Omental fat pad (tissue), 4 donors: Measurements from ENCODE around the gene PTPN5. TPM values are rescaled to one million over a fixed set of nuclear protein-coding genes. Genes with fewer than 3 reads are reported as not detected.

ENCODE experiments used
- ATAC-seq: fragments of 150-250 bp; one replicate; pipeline ENCODE4 v1.9.1; 2016; ENCODE audit warnings: mild to moderate bottlenecking, moderate library complexity; ENCODE audit not compliant: low FRiP score
- DNase-seq: peaks from one replicate; pipeline ENCODE4 v3.0.0-alpha.2; 2019; ENCODE audit warnings: low spot score
- total RNA-seq, 4 donors: library from RNA; depleted of rRNA; stranded (reverse); fragments of >200 nt; gene quantifications; one replicate each; pipeline ENCODE4 v1.1.0, GENCODE V29; 2016
- TF ChIP-seq, protein P1 (sequence below), 3 donors: fragments of 450-650 bp; IDR thresholded peaks; one replicate each; pipeline ENCODE4 v1.5.1; 2016 to 2017; ENCODE audit warnings: antibody characterized with exemption in 3 of 3, mild to moderate bottlenecking in 3 of 3, moderate library complexity in 2 of 3

Gene PTPN5
- total RNA-seq, 4 donors from 2014 or later, result 0.28 to 4.7 (median 1.5) TPM

DNA sequence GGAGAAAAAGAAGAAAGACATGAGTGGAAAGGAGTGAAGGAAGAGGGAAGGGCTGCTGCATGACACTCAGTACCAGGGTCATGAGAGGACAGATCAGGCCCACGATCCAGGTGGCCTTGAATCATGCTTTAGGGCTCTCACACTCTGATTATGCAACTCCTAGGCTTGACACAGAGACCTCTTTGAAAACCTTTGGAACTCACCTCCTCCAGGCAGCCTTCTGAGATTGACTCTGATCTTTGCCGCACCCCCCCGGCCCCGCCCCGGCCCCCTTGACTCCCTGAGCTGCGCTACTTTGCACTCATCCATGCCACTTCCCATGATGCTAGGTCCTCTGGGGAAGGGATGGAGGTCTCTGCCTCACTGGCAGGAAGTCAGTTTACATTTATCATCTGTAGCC is 10.7 kb downstream of the PTPN5 start:
- TF ChIP-seq, protein P1, sequence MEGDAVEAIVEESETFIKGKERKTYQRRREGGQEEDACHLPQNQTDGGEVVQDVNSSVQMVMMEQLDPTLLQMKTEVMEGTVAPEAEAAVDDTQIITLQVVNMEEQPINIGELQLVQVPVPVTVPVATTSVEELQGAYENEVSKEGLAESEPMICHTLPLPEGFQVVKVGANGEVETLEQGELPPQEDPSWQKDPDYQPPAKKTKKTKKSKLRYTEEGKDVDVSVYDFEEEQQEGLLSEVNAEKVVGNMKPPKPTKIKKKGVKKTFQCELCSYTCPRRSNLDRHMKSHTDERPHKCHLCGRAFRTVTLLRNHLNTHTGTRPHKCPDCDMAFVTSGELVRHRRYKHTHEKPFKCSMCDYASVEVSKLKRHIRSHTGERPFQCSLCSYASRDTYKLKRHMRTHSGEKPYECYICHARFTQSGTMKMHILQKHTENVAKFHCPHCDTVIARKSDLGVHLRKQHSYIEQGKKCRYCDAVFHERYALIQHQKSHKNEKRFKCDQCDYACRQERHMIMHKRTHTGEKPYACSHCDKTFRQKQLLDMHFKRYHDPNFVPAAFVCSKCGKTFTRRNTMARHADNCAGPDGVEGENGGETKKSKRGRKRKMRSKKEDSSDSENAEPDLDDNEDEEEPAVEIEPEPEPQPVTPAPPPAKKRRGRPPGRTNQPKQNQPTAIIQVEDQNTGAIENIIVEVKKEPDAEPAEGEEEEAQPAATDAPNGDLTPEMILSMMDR (IDR thresholded peaks at IDR 0.05), result no peak
- DNase-seq (no peak), ATAC-seq (no peak)

GRCh38 chr11:18780329-18780728 is 11.3 kb downstream of the PTPN5 start:
- TF ChIP-seq, protein P1 (IDR thresholded peaks at IDR 0.05), result no peak
- DNase-seq, result no peak
- ATAC-seq, result no peak

GRCh38 chr11:18778468-18778867 is 13.1 kb downstream of the PTPN5 start:
- no peak for DNase-seq
- ATAC-seq, result no peak
- TF ChIP-seq, protein P1 (IDR thresholded peaks at IDR 0.05), result no peak

- TF ChIP-seq, protein P1 (IDR thresholded peaks at IDR 0.05), result no peak
- no peak for DNase-seq
- ATAC-seq, result no peak
Observed at GRCh38 chr11:18776324-18776723, 15.3 kb downstream of the PTPN5 start.

DNA sequence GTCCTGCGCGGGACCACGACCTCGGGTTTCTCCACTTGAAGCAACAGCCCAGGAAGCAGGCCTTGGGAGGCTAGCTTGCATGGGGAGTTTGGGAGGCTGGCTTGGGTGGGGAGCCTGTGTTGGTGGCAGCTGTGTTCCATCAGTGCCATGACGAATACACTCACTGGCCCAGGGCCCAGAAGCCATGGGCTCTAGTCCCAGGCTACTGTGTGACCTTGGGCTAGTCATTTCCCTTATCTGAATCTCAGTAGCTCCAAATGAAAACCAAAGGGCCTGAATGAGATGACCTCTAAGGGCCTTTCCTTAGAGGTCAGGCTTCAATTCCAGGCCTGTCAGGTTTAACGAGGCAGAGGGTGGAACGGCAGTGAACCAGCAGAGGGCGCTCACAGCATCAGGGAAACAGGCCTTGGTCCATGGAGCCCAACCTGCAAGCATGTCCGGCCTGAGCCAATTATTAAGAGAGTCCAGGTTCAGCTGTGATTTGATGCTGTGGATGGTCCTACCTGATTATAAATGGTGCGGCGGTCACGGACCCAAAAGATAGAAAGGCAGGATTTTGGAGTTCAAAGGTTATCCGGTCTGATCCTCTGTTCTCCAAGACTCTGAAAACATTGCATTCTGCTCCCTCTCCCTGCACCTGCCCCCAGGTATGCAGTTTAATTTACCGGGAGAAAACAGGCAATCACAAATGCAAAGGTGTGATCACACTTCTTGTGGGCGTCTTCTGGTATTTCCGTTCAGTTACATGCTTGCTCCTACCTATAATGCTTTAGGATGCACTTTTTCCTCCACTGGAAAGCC is 15.9 kb downstream of the PTPN5 start:
- TF ChIP-seq, protein P1 (IDR thresholded peaks at IDR 0.05), result no peak
- no peak for ATAC-seq
- no peak for DNase-seq

DNA sequence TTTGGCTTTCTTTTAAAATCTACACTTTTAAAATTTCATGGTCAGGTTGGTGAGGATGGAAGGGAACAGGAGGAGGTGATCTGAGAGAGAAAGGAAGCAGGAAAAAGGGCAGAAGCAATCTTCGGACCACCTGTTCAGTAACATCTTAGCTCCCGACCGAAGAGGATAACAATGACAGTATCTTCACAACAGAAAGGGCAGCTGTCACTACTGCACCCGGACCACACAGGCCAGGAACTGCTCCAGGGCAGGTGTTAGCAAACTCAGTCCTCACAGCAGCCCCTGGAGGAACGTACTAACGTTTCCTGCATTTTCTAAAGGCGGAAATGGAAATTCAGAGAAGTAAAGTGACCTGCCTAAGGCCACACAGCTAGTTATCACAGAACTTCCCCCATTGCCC is 16.8 kb downstream of the PTPN5 start:
- DNase-seq, result no peak
- no peak for ATAC-seq
- TF ChIP-seq, protein P1 (IDR thresholded peaks at IDR 0.05), result no peak

- ATAC-seq, result no peak
- DNase-seq, result no peak
- TF ChIP-seq, protein P1 (IDR thresholded peaks at IDR 0.05), result no peak
Observed at GRCh38 chr11:18773681-18774080, 17.9 kb downstream of the PTPN5 start.
